Upper lobe of right lung (tissue), 1 donor: ENCODE results near the gene CHRNB4. TPM values are rescaled to one million over a fixed set of nuclear protein-coding genes. Genes with fewer than 3 reads are reported as not detected.

Experiments used
- ATAC-seq: fragments of 200-7000 bp; cut with Tn5 transposase; one replicate; pipeline ENCODE4 v1.9.1; 2020; ENCODE audit warnings: mild to moderate bottlenecking, moderate library complexity
- DNase-seq: peaks from one replicate; pipeline ENCODE4 v3.0.0-alpha.2; 2020
- H3K27ac ChIP-seq: fragments of 200-600 bp; one replicate; pipeline ENCODE4 v1.8.0; 2022
- H3K27me3 ChIP-seq: fragments of 200-600 bp; one replicate; pipeline ENCODE4 v1.8.0; 2022; ENCODE audit warnings: mild to moderate bottlenecking
- H3K36me3 ChIP-seq: fragments of 200-600 bp; one replicate; pipeline ENCODE4 v1.8.0; 2022
- H3K4me1 ChIP-seq: fragments of 200-600 bp; one replicate; pipeline ENCODE4 v1.8.0; 2022
- H3K4me3 ChIP-seq: fragments of 200-600 bp; one replicate; pipeline ENCODE4 v1.8.0; 2022; ENCODE audit warnings: mild to moderate bottlenecking
- H3K9me3 ChIP-seq: fragments of 200-600 bp; one replicate; pipeline ENCODE4 v1.8.0; 2022
- CTCF ChIP-seq: fragments of 200-600 bp; IDR thresholded peaks from one replicate; pipeline ENCODE4 v1.8.0; 2022; ENCODE audit warnings: antibody characterized with exemption
- intact Hi-C: fragments of 100-400 bp; cut with DNase I; formaldehyde crosslinking; loops from one replicate; pipeline ENCODE4 v1.11.0; 2022
- total RNA-seq: library from RNA; stranded (reverse); fragmentation: NEBNext Ultra II Directional; extraction: Animal tissue kit (Norgen Biotek cat#: 25700); gene quantifications from one replicate; pipeline ENCODE4 v1.2.1, GENCODE V29; 2021
- donor health status: DM: no; HTN: yes; CAD: no; lungs with severe emphysema.

The CHRNB4 gene
- total RNA-seq, 1 donor from 2014 or later: not detected

- Histone ChIP-seq H3K27ac (no peak overlapping the region), H3K4me1 (no peaks in the 10 kb centered on the region), H3K27me3 (no peaks in the 10 kb centered on the region), H3K4me3 (no peak overlapping the region), H3K9me3 (no peaks in the 10 kb centered on the region), H3K36me3 (no peaks in the 10 kb centered on the region)
- DNase-seq (no peak), ATAC-seq (no peak)
- no peak for TF ChIP-seq CTCF
- intact Hi-C loops: no loop called here
Observed at GRCh38 chr15:78663703-78664102, 22.7 kb upstream of the CHRNB4 start.

DNA sequence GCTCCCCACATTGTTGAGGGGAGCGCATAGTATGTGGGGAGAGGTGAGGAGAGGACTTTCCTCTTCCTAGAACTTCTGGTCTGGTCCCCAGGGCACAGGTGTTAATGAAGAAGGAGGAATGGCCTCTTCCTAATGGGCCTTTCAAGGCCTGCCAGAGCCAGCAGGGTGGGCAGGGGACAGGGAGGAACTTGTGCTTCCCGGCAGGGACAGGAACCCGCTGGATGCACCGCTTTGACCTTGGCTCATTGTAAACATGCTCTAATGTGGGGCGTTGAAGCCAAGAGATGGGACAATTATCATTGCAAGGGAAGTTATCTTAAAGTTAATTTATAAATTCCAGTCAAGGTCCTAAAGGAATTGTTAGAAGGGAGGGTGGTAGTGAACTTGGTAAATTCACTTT is 21.0 kb upstream of the CHRNB4 start:
- Histone ChIP-seq H3K4me3 (no peak overlapping the region), H3K27me3 (no peaks in the 10 kb centered on the region), H3K27ac (no peak overlapping the region), H3K4me1 (no peaks in the 10 kb centered on the region), H3K9me3 (no peaks in the 10 kb centered on the region), H3K36me3 (no peaks in the 10 kb centered on the region)
- DNase-seq: no peak
- intact Hi-C loops: no loop called here
- TF ChIP-seq CTCF: no peak
- ATAC-seq: no peak

DNA sequence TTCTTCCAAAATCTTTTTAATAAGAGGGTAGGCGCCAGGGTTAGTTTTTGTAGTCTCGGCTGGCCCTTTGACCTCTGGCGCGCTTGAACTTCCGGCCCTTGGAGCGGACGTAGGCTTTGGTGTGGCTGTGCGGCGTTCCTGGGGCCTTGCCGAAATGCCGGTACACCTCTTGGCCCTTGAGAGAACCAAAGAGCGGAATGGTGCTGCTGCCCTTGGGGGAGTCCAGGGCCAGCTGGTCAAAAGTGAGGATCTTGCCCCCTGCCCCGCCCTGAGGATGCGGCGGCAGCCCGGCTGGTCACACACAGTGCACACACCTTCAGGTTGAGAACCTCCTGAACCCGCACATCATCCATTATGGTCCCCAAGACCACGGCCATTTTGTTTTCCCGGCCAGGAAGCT is 20.0 kb upstream of the CHRNB4 start:
- DNase-seq (peak; percentile 26), ATAC-seq (no peak)
- intact Hi-C loops: no loop called here
- TF ChIP-seq CTCF: no peak
- no peak overlapping the region for H3K4me3 ChIP-seq
- H3K27me3 ChIP-seq: no peaks in the 10 kb centered on the region
- H3K9me3 ChIP-seq: no peaks in the 10 kb centered on the region
- no peaks in the 10 kb centered on the region for H3K4me1 ChIP-seq
- no peak overlapping the region for H3K27ac ChIP-seq
- no peaks in the 10 kb centered on the region for H3K36me3 ChIP-seq

- no peaks in the 10 kb centered on the region for H3K9me3 ChIP-seq
- H3K4me3 ChIP-seq: no peak overlapping the region
- H3K4me1 ChIP-seq: no peaks in the 10 kb centered on the region
- no peaks in the 10 kb centered on the region for H3K27me3 ChIP-seq
- no peak overlapping the region for H3K27ac ChIP-seq
- DNase-seq (peak; percentile 39), ATAC-seq (no peak)
- no peak for TF ChIP-seq CTCF
- intact Hi-C loops: no loop called here
- H3K36me3 ChIP-seq: no peaks in the 10 kb centered on the region
Observed at GRCh38 chr15:78660584-78660983, 19.6 kb upstream of the CHRNB4 start.

DNA sequence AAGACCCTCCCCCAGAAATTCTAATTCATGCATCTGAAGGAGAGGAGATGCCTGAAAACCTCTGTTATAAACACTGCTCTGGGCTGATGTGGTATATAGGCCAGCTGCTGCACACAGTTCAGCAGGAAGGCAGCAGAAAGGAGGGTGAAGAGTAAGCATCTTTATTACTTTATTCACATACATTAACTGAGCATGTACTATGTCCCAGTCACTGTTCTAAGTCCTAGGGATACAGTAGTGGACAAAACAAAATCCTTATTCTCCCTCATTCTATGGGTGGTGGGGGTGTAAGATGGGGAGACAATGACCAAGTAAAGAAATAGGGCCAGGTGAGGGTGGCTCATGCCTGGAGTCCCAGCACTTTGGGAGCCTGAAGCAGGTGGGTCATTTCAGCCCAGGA is 17.8 kb upstream of the CHRNB4 start:
- Histone ChIP-seq H3K27me3 (no peaks in the 10 kb centered on the region), H3K27ac (no peak overlapping the region), H3K4me3 (no peak overlapping the region), H3K9me3 (no peaks in the 10 kb centered on the region), H3K36me3 (no peaks in the 10 kb centered on the region), H3K4me1 (no peaks in the 10 kb centered on the region)
- no peak for ATAC-seq
- no peak for DNase-seq
- intact Hi-C loops: no loop called here
- no peak for TF ChIP-seq CTCF

DNA sequence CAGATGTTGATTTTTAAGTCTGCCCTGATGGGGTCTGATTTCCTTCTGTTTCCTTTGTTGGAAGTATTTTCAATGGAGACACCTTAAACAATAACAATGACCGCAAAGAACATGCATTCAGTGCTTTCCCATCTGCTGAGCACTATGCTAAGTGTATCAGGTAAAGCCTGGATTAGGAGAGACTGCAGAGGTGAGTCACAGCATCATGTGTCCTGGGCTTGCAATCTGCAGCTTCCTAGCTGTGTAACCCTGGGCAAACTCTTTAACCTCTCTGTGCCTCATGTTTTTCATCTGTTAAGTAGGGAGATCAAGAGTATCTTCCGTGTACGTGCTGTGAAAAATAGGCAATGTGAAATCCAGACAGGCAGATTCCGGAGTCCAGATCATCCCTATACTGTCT is 13.3 kb upstream of the CHRNB4 start:
- intact Hi-C loops: no loop called here
- no peaks in the 10 kb centered on the region for H3K36me3 ChIP-seq
- TF ChIP-seq CTCF: no peak

More for the DNA sequence above, 13.3 kb upstream of the CHRNB4 start:
- Histone ChIP-seq H3K9me3 (no peaks in the 10 kb centered on the region), H3K4me3 (no peak overlapping the region), H3K4me1 (no peaks in the 10 kb centered on the region), H3K27me3 (no peaks in the 10 kb centered on the region), H3K27ac (no peak overlapping the region)
- ATAC-seq (no peak), DNase-seq (no peak)
